GM12864 (cell line): ENCODE data around the gene MTX1.
"Not testable (repeated sequence)": the region's sequence is repeated elsewhere in the genome, so short reads cannot be mapped to it uniquely, and the experiment has no call there.

Source experiments
- DNase-seq: peaks from one replicate; pipeline ENCODE4 v3.0.0-alpha.2; 2011; ENCODE audit warnings: low read depth
- H3K4me3 ChIP-seq: 2 replicates; pipeline ENCODE4 v1.5.1; 2011; ENCODE audit warnings: mild to moderate bottlenecking, low read depth, low read length, control low read depth
- TF ChIP-seq, protein P1 (sequence below): IDR thresholded peaks from 2 replicates; pipeline ENCODE4 v1.5.1; 2011; ENCODE audit warnings: low read depth, mild to moderate bottlenecking, moderate library complexity, low read length, control low read depth, inconsistent platforms; ENCODE audit errors: missing control alignments

The MTX1 gene

DNA sequence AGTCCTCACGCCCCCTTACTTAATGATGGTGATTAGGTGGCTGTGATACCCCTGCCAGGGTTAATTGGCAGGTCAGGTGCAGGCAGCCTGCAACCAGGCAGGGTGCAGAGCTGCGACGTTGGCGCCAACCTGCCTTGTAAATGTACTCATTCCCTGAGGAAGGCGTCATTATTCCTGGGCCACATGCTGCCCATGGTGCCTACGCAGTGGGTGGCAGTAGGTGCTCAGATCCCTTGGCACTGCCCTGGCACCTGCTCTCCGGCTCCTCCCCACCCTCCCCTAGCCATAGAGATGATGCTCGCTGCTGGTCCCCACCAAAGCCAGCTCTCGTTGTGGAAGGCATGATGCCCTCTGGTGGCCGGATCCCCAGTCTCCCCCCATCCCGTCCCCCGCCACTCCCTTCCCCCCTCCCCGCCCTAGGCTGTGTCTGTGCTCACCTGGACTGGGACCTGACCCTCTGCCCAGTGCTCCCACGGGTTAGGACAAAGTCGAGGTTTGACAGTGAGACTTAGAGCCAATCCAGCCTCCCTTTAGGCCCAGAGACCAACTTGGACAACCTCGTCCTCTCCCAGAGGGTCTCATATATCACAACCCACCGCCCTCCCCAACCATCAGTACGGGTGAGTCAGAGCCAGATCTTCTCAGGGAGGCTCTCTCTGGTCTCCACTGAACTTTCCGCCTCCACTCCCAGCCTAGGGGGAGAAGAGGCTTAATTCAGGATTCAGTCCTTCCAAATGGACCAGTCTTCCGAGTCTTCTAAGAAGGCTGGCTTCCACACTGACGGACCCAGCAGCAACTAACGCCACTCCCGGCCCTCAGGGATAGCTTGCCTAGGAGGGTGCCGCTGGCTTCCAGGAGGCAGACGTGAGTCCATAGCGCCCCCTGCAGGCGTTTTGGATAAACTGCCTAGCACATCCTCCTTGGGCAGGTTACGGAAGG, 41.1 kb upstream of the MTX1 start:
- peak; percentile 51 for DNase-seq
- no peak overlapping the region for H3K4me3 ChIP-seq
- TF ChIP-seq, protein P1, sequence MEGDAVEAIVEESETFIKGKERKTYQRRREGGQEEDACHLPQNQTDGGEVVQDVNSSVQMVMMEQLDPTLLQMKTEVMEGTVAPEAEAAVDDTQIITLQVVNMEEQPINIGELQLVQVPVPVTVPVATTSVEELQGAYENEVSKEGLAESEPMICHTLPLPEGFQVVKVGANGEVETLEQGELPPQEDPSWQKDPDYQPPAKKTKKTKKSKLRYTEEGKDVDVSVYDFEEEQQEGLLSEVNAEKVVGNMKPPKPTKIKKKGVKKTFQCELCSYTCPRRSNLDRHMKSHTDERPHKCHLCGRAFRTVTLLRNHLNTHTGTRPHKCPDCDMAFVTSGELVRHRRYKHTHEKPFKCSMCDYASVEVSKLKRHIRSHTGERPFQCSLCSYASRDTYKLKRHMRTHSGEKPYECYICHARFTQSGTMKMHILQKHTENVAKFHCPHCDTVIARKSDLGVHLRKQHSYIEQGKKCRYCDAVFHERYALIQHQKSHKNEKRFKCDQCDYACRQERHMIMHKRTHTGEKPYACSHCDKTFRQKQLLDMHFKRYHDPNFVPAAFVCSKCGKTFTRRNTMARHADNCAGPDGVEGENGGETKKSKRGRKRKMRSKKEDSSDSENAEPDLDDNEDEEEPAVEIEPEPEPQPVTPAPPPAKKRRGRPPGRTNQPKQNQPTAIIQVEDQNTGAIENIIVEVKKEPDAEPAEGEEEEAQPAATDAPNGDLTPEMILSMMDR, result peak; percentile 92

DNA sequence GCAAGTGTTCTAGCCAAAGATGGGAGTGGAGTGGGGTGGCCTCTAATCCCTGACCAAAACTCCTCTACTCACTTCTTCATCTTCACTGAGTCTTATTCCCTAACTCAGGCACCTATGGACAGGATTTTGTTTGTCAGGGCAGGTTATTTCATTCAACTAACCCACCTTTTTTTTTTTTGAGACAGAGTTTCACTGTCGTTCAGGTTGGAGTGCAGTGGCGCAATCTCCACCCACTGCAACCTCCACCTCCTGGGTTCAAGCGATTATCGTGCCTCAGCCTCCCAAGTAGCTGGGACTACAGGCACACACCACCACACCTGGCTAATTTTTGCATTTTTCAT, 40.4 kb upstream of the MTX1 start:
- not testable (repeated sequence) for H3K4me3 ChIP-seq, DNase-seq

DNA sequence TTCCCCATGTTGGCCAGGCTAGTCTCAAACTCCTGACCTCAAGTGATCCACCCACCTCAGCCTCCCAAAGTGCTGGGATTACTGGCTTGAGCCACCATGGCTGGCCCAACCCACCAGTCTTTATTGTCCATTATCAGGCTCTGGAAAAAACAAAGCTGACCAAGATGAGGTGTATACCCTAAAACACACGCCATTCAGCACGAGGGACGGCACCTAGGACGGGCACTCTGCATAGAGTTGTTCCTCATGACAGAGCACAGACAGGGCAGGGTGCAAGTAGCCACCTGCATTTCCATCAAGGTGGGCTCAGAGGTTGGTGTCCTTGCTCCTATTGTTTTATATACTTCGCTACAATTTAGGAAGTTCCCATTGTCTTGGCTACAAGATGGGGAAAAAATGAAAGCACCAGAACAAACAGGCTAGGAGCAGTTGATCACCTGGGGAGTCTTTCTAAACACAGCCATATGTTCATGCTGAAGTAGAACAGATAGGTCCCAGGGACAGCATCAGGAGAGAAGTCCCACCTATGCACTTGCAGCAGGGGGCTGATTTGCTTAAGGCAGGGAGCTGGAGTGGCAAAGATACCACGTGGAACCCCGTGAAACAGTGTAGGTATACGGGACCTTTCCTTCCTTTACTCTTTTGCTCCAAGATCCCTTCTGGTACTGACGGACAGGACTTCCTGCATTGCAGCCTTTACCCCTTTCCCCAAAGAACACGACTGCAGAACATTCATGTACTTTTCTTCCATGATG, 39.9 kb upstream of the MTX1 start:
- TF ChIP-seq, protein P1, result no peak
- DNase-seq, result no peak
- no peak overlapping the region for H3K4me3 ChIP-seq

DNA sequence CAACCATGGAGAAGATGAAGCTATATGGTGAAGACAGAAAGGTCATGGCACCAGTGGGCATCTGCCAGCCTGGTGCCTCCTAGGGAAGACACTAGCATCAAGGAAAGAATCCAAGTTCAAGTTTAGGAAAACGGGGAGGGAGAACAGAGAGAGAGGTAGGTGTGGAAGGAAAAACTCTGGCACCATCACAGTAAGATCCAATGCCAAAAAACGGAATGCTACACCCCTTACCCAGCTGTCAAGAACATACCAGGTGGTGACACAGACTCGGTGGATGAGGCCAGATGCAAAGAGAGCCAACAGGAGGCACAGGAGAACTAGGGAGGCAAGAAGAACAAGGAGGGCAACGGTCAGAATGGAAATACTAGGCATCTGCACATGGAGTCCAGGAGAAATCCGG, 39.0 kb upstream of the MTX1 start:
- H3K4me3 ChIP-seq, result no peak overlapping the region
- TF ChIP-seq, protein P1, result no peak
- no peak for DNase-seq

DNA sequence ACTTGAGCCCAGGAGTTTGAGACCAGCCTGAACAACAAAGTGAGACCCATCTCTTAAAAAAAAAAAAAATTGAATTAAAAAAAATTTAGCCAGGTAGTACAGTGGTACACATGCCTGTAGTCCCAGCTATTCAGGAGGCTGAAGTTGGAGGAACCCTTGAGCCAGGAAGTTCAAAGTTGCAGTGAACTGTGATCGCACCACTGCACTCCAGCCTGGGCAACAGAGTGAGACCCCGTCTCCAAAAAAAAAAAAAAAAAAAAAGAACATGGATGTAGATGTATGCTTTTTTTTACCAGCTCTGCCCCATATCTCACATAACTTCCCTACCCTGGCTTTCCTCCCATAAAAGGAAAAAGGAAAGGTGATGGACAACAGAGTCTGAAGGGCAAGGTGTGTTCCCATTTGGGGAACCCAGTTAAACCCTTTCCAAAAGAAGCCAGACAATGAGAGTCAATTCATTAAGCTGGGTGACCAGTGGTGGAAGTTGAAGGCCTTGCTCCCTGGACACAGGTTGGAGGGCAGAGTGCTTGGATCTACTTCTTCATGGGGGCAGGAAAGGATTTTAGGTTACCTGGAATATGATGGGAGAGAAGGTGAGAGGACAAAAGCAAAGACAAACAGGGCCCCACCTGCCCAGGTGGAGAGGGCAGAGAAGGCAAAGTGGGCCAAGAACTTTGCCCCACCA, 38.3 kb upstream of the MTX1 start:
- DNase-seq, result no peak
- TF ChIP-seq, protein P1, result no peak
- no peak overlapping the region for H3K4me3 ChIP-seq

DNA sequence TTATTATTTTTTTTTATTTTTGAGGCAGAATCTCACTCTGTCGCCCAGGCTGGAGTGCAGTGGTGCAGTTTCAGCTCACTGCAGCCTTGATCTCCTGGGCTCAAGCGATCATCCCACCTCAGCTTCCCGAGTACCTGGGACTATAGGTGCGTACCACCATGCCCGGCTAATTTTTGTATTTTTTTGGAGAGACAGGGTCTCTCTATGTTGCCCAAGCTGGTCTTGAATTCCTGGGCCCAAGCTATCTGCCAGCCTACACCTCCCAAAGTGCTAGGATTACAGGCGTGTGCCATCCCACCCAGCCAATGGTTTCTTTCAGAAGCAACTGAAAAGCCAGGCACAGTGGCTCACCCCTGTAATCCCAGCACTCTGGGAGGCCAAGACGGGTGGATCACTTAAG, 37.7 kb upstream of the MTX1 start:
- TF ChIP-seq, protein P1, result no peak
- no peak overlapping the region for H3K4me3 ChIP-seq
- no peak for DNase-seq

DNA sequence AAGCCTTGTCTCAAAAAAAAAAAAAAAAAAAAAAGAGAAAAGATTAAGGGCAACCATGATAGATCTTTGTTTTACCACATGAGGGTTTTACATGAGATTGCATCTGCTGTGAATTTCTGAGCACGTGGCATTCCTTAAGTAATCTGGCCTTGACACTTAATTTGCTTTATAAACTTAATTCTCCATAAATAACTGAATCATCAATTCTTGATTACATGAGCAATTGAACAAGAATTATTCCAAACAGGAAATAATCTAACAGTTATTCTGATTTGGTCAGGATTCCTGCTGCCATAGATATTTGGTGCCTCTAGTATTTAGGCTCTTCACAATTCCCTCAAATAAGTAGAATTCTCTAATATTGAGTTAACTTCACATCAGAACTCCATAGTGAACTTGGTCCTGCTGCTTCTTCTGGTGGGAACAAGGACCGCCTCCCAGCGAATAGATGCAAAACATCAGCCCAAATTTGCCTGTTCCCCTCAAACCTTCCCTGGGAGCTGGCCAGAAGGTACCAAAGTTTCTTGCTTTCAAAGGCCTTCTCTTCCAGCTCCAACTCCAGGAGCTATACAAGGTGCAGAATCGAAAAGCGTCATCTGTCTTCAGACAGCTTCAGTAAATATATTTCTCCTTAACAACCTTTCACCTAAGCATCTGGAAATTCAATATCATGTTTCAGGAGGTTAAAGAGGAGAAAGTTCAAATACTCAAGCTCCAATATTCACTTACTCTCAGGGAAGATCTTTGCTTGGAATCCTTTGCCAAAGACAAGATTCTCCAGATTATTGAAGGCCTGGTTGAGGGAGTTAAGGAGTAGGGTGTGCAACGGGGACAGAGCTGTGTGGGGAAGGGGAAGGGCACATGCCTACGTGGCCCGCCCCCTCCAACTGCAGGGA, 36.4 kb upstream of the MTX1 start:
- DNase-seq, result no peak
- H3K4me3 ChIP-seq, result peak overlapping the region; percentile 97
- TF ChIP-seq, protein P1, result no peak
